Measurements from ENCODE around the gene CCDC191. TPM values are rescaled to one million over a fixed set of nuclear protein-coding genes. Genes with fewer than 3 reads are reported as not detected.

Gene CCDC191, protein sequence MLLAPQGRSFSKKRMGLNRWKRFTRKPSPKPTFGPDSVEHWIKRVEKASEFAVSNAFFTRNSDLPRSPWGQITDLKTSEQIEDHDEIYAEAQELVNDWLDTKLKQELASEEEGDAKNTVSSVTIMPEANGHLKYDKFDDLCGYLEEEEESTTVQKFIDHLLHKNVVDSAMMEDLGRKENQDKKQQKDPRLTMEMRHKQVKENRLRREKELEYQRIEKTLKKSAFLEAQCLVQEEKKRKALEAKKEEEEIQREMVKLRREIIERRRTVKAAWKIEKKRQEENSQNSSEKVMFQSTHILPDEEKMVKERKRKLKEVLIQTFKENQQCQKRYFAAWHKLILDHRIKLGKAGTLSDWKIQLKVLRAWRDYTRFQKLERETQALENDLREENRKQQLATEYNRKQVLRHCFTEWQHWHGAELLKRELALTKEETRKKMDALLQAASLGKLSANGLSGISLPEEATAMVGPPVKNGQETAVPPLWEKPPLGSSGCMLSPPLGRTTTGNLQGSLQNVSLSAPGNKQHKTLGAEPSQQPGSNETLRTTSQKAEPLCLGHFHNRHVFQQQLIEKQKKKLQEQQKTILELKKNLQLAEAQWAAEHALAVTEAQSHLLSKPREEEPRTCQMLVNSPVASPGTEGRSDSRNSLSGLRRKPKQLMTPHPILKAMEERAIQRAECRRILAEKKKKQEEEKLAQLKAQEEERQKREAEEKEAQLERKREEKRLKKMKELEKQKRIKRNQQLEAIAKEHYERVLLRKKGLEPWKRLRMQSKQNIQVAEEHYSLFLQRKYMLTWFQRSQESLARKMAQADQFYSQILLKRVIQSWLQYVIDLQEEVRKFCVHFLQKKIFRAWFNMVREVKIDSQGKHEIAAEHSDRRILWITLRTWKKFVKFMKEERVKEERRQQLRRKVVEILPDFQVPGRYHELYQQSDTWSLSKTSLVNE
- polyA plus RNA-seq (2011; rRNA removed) (4.6 and 5.0 TPM in 2 replicates), polyA plus RNA-seq (2017; fragmentation: RNase III; extraction: RNeasy Plus Mini Kit Qiagen cat#74134 plus additional on column Dnase treatment) (2.3 to 3.0 TPM (median 2.5 TPM) in 3 replicates), polyA minus RNA-seq (2011; rRNA and poly(A)+ RNA removed) (2.1 and 2.2 TPM in 2 replicates)
- polyA plus RNA-seq (2012; cell fraction: cytosol; rRNA removed), result 0.96 and 1.0 TPM in 2 replicates
- polyA plus RNA-seq (2012; cell fraction: nucleus; rRNA removed), result 2.5 and 3.8 TPM in 2 replicates

DNA sequence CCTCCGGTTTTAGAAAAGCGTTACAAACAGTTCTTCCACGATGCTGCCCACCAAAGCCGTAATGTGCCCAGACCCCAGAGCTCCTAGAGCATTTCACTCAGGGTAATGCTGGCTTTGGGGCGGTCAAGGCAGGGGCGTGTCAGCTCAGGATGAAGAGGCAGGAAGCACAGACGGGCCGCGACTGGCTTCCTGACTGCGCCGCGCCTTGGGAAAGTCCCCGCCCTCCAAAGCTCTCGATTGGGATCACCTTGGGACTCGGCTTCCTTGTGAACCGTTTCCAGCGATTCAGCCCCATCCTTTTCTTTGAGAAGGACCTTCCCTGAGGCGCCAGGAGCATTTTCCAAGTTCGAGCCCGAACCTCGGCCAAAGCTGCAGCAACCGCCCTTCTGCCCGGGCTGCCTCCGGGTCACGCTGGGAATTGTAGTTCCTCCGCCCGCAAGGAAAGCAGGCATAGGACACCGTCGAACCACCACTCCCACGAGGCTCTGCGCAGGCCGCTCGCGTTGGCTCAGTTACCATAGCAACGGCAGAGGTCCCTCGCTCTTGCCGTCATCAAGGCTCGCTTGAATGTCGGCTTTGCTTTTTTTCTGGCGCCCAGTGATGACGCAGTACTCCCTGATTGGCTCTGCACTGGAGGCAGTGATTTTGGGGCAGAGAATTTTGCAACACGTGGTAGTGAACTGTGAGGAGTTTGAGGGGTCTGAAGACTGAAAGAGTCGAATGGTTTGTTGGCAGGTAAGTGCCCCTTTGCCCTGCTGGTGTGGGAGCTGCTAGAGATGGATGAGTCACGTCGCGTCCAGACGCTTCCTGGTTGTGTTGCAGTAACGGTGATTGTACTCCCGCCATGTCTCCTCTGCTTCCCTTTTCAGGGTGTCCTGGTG lies at the start of gene CCDC191, which contains the start of gene QTRT2:
Gene CCDC191 (minus strand): TSS at position 397 of the 881 bp plus-strand sequence. CDS start 60 bp downstream, at position 337.
Gene QTRT2 (plus strand): TSS at position 608 of the 881 bp plus-strand sequence. CDS start 8,521 bp downstream, outside the sequence.
- peak within 1 kb of the TSS; percentile 78 for H3K4me3 ChIP-seq
- DNase-seq (ENCODE audit: low read depth in 1 of 2, low spot score in 1 of 2), result peak; percentile 86 to 99
- peaks cover 13% of the 10 kb centered on the region for H3K4me1 ChIP-seq
- H3K4me2 ChIP-seq, result peak within 1 kb of the TSS; percentile 77
- ChIA-PET CTCF (interaction anchor here (2.0 kb wide), 1 partner anchor 11 kb away, joined by 10 read pairs; no protein-coding TSS in a partner anchor), POLR2A (interaction anchor here (0.6 to 1.0 kb wide), 2 partner anchors 105 to 310 kb away, joined by 3 read pairs; partner anchors contain the start of gene ATP6V1A)
- no peaks in the 10 kb centered on the region for H3K9me3 ChIP-seq
- WGBS (ENCODE audit: missing lambda C conversion rate), result under 1% methylated on average over 45 of the region's 49 CpGs
- FAIRE-seq, result peak; percentile 98
- peak; percentile 99 to 100 for ATAC-seq
- H3K27ac ChIP-seq, result peak within 1 kb of the TSS; percentile 81 to 91
- no peak for TF ChIP-seq ZFP36 (IDR thresholded peaks at IDR 0.05; ENCODE audit: borderline replicate concordance, partially characterized antibody)
- TF ChIP-seq, protein P1, sequence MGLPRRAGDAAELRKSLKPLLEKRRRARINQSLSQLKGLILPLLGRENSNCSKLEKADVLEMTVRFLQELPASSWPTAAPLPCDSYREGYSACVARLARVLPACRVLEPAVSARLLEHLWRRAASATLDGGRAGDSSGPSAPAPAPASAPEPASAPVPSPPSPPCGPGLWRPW (IDR thresholded peaks at IDR 0.05), result no peak
- no peak for TF ChIP-seq SMC3 (IDR thresholded peaks at IDR 0.05)
- no peak for TF ChIP-seq TP53 (CRISPR knock-in tag; IDR thresholded peaks at IDR 0.05)
- no peak for TF ChIP-seq RNF2 (IDR thresholded peaks at IDR 0.05; ENCODE audit: borderline replicate concordance, low read depth)
- TF ChIP-seq, protein P2, sequence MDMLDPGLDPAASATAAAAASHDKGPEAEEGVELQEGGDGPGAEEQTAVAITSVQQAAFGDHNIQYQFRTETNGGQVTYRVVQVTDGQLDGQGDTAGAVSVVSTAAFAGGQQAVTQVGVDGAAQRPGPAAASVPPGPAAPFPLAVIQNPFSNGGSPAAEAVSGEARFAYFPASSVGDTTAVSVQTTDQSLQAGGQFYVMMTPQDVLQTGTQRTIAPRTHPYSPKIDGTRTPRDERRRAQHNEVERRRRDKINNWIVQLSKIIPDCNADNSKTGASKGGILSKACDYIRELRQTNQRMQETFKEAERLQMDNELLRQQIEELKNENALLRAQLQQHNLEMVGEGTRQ (IDR thresholded peaks at IDR 0.05), result peak; percentile 83
- TF ChIP-seq, protein P3, sequence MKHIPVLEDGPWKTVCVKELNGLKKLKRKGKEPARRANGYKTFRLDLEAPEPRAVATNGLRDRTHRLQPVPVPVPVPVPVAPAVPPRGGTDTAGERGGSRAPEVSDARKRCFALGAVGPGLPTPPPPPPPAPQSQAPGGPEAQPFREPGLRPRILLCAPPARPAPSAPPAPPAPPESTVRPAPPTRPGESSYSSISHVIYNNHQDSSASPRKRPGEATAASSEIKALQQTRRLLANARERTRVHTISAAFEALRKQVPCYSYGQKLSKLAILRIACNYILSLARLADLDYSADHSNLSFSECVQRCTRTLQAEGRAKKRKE (CRISPR knock-in tag; IDR thresholded peaks at IDR 0.05; ENCODE audit: low read depth), result no peak
- TF ChIP-seq NFE2L2 (conservative IDR thresholded peaks at IDR 0.05; ENCODE audit: low read length), result no peak
- no peak for TF ChIP-seq CBX2 (IDR thresholded peaks at IDR 0.05; ENCODE audit: borderline replicate concordance, low read depth)
- no peak for TF ChIP-seq RCOR1 (IDR thresholded peaks at IDR 0.05; ENCODE audit: low read depth, low read length)
- TF ChIP-seq RARB (CRISPR knock-in tag; IDR thresholded peaks at IDR 0.05), result no peak
- peak; percentile 86 for TF ChIP-seq RFX5 (IDR thresholded peaks at IDR 0.05)
- TF ChIP-seq, protein P4, sequence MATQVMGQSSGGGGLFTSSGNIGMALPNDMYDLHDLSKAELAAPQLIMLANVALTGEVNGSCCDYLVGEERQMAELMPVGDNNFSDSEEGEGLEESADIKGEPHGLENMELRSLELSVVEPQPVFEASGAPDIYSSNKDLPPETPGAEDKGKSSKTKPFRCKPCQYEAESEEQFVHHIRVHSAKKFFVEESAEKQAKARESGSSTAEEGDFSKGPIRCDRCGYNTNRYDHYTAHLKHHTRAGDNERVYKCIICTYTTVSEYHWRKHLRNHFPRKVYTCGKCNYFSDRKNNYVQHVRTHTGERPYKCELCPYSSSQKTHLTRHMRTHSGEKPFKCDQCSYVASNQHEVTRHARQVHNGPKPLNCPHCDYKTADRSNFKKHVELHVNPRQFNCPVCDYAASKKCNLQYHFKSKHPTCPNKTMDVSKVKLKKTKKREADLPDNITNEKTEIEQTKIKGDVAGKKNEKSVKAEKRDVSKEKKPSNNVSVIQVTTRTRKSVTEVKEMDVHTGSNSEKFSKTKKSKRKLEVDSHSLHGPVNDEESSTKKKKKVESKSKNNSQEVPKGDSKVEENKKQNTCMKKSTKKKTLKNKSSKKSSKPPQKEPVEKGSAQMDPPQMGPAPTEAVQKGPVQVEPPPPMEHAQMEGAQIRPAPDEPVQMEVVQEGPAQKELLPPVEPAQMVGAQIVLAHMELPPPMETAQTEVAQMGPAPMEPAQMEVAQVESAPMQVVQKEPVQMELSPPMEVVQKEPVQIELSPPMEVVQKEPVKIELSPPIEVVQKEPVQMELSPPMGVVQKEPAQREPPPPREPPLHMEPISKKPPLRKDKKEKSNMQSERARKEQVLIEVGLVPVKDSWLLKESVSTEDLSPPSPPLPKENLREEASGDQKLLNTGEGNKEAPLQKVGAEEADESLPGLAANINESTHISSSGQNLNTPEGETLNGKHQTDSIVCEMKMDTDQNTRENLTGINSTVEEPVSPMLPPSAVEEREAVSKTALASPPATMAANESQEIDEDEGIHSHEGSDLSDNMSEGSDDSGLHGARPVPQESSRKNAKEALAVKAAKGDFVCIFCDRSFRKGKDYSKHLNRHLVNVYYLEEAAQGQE (IDR thresholded peaks at IDR 0.05), result no peak
- no peak for TF ChIP-seq MAZ (IDR thresholded peaks at IDR 0.05; ENCODE audit: borderline replicate concordance, low read depth, low read length)
- TF ChIP-seq MYC (IDR thresholded peaks at IDR 0.05; ENCODE audit: borderline replicate concordance, low read length), result peak; percentile 96
- no peak for TF ChIP-seq HDAC2 (IDR thresholded peaks at IDR 0.05)
- TF ChIP-seq, protein P5, sequence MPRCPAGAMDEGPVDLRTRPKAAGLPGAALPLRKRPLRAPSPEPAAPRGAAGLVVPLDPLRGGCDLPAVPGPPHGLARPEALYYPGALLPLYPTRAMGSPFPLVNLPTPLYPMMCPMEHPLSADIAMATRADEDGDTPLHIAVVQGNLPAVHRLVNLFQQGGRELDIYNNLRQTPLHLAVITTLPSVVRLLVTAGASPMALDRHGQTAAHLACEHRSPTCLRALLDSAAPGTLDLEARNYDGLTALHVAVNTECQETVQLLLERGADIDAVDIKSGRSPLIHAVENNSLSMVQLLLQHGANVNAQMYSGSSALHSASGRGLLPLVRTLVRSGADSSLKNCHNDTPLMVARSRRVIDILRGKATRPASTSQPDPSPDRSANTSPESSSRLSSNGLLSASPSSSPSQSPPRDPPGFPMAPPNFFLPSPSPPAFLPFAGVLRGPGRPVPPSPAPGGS (IDR thresholded peaks at IDR 0.05), result no peak
- no peak for TF ChIP-seq SREBF2 (IDR thresholded peaks at IDR 0.05)
- TF ChIP-seq, protein P6, sequence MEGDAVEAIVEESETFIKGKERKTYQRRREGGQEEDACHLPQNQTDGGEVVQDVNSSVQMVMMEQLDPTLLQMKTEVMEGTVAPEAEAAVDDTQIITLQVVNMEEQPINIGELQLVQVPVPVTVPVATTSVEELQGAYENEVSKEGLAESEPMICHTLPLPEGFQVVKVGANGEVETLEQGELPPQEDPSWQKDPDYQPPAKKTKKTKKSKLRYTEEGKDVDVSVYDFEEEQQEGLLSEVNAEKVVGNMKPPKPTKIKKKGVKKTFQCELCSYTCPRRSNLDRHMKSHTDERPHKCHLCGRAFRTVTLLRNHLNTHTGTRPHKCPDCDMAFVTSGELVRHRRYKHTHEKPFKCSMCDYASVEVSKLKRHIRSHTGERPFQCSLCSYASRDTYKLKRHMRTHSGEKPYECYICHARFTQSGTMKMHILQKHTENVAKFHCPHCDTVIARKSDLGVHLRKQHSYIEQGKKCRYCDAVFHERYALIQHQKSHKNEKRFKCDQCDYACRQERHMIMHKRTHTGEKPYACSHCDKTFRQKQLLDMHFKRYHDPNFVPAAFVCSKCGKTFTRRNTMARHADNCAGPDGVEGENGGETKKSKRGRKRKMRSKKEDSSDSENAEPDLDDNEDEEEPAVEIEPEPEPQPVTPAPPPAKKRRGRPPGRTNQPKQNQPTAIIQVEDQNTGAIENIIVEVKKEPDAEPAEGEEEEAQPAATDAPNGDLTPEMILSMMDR (IDR thresholded peaks at IDR 0.05), result no peak
- peak; percentile 71 for TF ChIP-seq POLR2A (IDR thresholded peaks at IDR 0.05; ENCODE audit: low read length)
- TF ChIP-seq ZC3H11A (IDR thresholded peaks at IDR 0.05), result no peak
- TF ChIP-seq PHF8 (IDR thresholded peaks at IDR 0.05; ENCODE audit: borderline replicate concordance, low read depth), result no peak; the same call in 1 of the 2 replicates
- TF ChIP-seq, protein P7, sequence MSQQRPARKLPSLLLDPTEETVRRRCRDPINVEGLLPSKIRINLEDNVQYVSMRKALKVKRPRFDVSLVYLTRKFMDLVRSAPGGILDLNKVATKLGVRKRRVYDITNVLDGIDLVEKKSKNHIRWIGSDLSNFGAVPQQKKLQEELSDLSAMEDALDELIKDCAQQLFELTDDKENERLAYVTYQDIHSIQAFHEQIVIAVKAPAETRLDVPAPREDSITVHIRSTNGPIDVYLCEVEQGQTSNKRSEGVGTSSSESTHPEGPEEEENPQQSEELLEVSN (IDR thresholded peaks at IDR 0.05; ENCODE audit: borderline replicate concordance, low read depth), result peak; percentile 79; the same call in 1 of the 2 replicates
- no peak for TF ChIP-seq NPAS2 (CRISPR knock-in tag; IDR thresholded peaks at IDR 0.05; ENCODE audit: borderline replicate concordance)

All from A549 (cell line).